GM23338 (cell line): Measurements from ENCODE around the gene TMEM101.
"Not testable (repeated sequence)": the region's sequence is repeated elsewhere in the genome, so short reads cannot be mapped to it uniquely, and the experiment has no call there.

Experiments used
- CREB1 ChIP-seq: fragments of 250-450 bp; sonication (Bioruptor Pico); IDR thresholded peaks from 2 replicates; pipeline ENCODE4 v1.5.0; 2020; ENCODE audit warnings: low read depth, mild to moderate bottlenecking, moderate library complexity
- EZH2 ChIP-seq: fragments of 200-600 bp; sonication (generic); IDR thresholded peaks from one replicate; pipeline ENCODE4 v1.8.0; 2017; ENCODE audit warnings: antibody characterized with exemption, mild to moderate bottlenecking, low read depth; ENCODE audit not compliant: unreplicated experiment
- EZH2phosphoT487 ChIP-seq: fragments of 200-600 bp; sonication (generic); IDR thresholded peaks from one replicate; pipeline ENCODE4 v1.8.1; 2018; ENCODE audit warnings: antibody characterized with exemption; ENCODE audit not compliant: unreplicated experiment
- JUNB ChIP-seq: IDR thresholded peaks from one replicate; pipeline ENCODE4 v1.6.1; 2016; ENCODE audit warnings: antibody characterized with exemption; ENCODE audit not compliant: unreplicated experiment
- NANOG ChIP-seq: IDR thresholded peaks from 2 replicates; pipeline ENCODE4 v1.6.1; 2016; ENCODE audit warnings: antibody characterized with exemption, borderline replicate concordance
- POLR2AphosphoS5 ChIP-seq: IDR thresholded peaks from 2 replicates; pipeline ENCODE4 v1.6.1; 2016; ENCODE audit warnings: antibody characterized with exemption, low read depth
- ZNF114 ChIP-seq: fragments of 250-450 bp; sonication (Bioruptor Pico); IDR thresholded peaks from 2 replicates; pipeline ENCODE4 v1.5.0; 2020; ENCODE audit warnings: mild to moderate bottlenecking, moderate library complexity
- TF ChIP-seq, protein P1 (sequence below), 2 experiments: fragments of 200-600 bp in 1 of 2; sonication (generic) in 1 of 2; conservative IDR thresholded peaks; 2 replicates each; pipeline versions ENCODE4 v1.5.1 to v1.6.1; 2016 to 2017; ENCODE audit warnings: antibody characterized with exemption in 2 of 2, low read depth in 2 of 2, mild to moderate bottlenecking in 2 of 2, moderate library complexity in 1 of 2
- TF ChIP-seq, protein P2 (sequence below): IDR thresholded peaks from one replicate; pipeline ENCODE4 v1.6.1; 2018; ENCODE audit warnings: antibody characterized with exemption; ENCODE audit not compliant: unreplicated experiment
- TF ChIP-seq, protein P3 (sequence below): IDR thresholded peaks from 2 replicates; pipeline ENCODE4 v1.6.1; 2016; ENCODE audit warnings: antibody characterized with exemption

DNA sequence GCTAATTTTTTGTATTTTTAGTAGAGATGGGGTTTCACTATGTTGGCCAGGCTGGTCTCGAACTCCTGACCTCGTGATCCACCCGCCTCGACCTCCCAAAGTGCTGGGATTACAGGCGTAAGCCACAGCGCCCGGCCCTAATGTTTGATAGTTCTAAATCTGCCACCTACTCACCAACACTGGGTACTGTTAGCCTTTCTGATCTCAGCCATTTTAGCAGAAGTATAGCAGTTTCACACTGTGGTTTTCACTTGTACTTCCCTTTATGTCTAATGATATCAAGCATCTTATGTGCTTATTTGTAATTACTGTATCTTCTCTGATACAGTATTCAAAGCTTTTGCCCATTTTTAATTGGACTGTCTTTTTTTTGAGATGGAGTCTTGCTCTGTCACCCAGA lies 32.1 kb upstream of the TMEM101 start:
- TF ChIP-seq, protein P1, sequence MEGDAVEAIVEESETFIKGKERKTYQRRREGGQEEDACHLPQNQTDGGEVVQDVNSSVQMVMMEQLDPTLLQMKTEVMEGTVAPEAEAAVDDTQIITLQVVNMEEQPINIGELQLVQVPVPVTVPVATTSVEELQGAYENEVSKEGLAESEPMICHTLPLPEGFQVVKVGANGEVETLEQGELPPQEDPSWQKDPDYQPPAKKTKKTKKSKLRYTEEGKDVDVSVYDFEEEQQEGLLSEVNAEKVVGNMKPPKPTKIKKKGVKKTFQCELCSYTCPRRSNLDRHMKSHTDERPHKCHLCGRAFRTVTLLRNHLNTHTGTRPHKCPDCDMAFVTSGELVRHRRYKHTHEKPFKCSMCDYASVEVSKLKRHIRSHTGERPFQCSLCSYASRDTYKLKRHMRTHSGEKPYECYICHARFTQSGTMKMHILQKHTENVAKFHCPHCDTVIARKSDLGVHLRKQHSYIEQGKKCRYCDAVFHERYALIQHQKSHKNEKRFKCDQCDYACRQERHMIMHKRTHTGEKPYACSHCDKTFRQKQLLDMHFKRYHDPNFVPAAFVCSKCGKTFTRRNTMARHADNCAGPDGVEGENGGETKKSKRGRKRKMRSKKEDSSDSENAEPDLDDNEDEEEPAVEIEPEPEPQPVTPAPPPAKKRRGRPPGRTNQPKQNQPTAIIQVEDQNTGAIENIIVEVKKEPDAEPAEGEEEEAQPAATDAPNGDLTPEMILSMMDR (conservative IDR thresholded peaks at IDR 0.05; ENCODE audit: low read depth in 2 of 2), result not testable (repeated sequence)
- not testable (repeated sequence) for TF ChIP-seq POLR2AphosphoS5; EZH2; EZH2phosphoT487; CREB1 (CRISPR knock-in tag); NANOG; JUNB; ZNF114
- TF ChIP-seq, protein P2, sequence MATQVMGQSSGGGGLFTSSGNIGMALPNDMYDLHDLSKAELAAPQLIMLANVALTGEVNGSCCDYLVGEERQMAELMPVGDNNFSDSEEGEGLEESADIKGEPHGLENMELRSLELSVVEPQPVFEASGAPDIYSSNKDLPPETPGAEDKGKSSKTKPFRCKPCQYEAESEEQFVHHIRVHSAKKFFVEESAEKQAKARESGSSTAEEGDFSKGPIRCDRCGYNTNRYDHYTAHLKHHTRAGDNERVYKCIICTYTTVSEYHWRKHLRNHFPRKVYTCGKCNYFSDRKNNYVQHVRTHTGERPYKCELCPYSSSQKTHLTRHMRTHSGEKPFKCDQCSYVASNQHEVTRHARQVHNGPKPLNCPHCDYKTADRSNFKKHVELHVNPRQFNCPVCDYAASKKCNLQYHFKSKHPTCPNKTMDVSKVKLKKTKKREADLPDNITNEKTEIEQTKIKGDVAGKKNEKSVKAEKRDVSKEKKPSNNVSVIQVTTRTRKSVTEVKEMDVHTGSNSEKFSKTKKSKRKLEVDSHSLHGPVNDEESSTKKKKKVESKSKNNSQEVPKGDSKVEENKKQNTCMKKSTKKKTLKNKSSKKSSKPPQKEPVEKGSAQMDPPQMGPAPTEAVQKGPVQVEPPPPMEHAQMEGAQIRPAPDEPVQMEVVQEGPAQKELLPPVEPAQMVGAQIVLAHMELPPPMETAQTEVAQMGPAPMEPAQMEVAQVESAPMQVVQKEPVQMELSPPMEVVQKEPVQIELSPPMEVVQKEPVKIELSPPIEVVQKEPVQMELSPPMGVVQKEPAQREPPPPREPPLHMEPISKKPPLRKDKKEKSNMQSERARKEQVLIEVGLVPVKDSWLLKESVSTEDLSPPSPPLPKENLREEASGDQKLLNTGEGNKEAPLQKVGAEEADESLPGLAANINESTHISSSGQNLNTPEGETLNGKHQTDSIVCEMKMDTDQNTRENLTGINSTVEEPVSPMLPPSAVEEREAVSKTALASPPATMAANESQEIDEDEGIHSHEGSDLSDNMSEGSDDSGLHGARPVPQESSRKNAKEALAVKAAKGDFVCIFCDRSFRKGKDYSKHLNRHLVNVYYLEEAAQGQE, result not testable (repeated sequence)
- TF ChIP-seq, protein P3, sequence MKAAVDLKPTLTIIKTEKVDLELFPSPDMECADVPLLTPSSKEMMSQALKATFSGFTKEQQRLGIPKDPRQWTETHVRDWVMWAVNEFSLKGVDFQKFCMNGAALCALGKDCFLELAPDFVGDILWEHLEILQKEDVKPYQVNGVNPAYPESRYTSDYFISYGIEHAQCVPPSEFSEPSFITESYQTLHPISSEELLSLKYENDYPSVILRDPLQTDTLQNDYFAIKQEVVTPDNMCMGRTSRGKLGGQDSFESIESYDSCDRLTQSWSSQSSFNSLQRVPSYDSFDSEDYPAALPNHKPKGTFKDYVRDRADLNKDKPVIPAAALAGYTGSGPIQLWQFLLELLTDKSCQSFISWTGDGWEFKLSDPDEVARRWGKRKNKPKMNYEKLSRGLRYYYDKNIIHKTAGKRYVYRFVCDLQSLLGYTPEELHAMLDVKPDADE, result not testable (repeated sequence)
